Loucy (cell line): ENCODE measurements around the gene PHIP.

Experiments used
- EZH2phosphoT487 ChIP-seq: fragments of 200-600 bp; IDR thresholded peaks from 2 replicates; pipeline ENCODE4 v1.6.1; 2018; ENCODE audit warnings: antibody characterized with exemption, mild to moderate bottlenecking, moderate library complexity, borderline replicate concordance
- TF ChIP-seq, protein P1 (sequence below): fragments of 200-600 bp; sonication (generic); conservative IDR thresholded peaks from 2 replicates; pipeline ENCODE4 v1.5.1; 2014; ENCODE audit warnings: mild to moderate bottlenecking, antibody characterized with exemption, low read length

DNA sequence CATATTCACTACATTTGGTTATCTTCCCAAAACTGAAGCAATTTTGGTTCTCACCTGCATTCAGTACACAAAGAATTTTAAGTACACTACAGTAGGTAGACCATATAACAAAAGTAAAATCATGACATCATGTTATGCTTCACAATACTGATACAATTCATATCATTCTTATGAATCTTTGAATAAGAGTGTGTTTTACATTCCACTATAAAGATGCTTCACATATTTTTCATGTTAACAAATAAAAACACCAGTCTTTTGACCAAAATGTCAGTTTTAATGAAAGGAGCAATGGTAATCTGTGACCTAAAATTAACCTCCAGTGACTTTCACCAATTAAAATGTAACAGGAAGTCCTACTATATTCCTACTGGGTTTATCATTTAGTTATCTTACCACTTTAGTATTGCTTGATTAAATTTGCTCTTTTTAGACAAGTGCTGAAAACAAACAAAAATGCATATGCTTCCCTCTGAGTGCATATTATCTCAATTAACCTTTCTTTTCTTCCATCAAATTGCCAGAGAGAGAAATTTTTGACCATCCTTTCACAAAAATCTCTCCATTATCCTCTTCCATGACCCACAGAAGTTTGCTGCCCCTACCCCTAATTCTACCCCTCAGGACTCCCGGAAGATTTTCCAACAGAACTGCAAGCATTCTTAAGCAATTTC, 49.3 kb downstream of the PHIP start:
- TF ChIP-seq, protein P1, sequence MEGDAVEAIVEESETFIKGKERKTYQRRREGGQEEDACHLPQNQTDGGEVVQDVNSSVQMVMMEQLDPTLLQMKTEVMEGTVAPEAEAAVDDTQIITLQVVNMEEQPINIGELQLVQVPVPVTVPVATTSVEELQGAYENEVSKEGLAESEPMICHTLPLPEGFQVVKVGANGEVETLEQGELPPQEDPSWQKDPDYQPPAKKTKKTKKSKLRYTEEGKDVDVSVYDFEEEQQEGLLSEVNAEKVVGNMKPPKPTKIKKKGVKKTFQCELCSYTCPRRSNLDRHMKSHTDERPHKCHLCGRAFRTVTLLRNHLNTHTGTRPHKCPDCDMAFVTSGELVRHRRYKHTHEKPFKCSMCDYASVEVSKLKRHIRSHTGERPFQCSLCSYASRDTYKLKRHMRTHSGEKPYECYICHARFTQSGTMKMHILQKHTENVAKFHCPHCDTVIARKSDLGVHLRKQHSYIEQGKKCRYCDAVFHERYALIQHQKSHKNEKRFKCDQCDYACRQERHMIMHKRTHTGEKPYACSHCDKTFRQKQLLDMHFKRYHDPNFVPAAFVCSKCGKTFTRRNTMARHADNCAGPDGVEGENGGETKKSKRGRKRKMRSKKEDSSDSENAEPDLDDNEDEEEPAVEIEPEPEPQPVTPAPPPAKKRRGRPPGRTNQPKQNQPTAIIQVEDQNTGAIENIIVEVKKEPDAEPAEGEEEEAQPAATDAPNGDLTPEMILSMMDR: no peak
- TF ChIP-seq EZH2phosphoT487: no peak
